ENCODE measurements around the gene FNBP1. TPM values are rescaled to one million over a fixed set of nuclear protein-coding genes. Genes with fewer than 3 reads are reported as not detected.
"Not testable (repeated sequence)": the region's sequence is repeated elsewhere in the genome, so short reads cannot be mapped to it uniquely, and the experiment has no call there.

The FNBP1 gene
- total and polyA plus RNA-seq, 2 of the 13 experiments (the other 11 are each of a cell fraction or from before 2014, with no cell fraction given): 5.4 to 19.5 TPM

DNA sequence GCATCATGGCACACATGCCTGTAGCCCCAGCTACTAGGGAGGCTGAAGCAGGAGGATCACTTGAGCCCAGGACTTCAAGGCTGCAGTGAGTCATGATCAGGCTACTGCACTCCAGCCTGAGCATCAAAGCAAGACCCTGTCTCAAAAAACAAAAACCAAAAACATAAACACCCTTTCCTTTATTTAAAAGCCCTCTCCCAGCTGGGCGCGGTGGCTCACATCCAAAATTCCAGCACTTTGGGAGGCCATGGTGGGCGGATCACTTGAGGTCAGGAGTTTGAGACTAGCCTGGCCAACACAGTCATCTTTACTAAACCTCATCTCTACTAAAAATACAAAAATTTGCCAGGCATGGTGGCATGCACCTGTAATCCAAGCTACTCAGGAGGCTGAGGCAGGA is 45.3 kb downstream of the FNBP1 start:
- H3K9ac ChIP-seq (ENCODE audit: insufficient read depth, low read depth, low read length); BruUV-seq (replicated peaks); in situ Hi-C loops (cut with HindIII; ENCODE audit: extremely low pct_ligation_motif_present, low pct_unique_long_range_greater_than_20kb); H3K4me3 ChIP-seq (replicated peaks in 1 of 3; ENCODE audit: insufficient read depth in 1 of 3, low read depth in 2 of 3, low read length in 3 of 3); H3K36me3 ChIP-seq (replicated peaks in 1 of 2; ENCODE audit: control insufficient read depth in 1 of 2, insufficient read depth in 2 of 2, low read length in 2 of 2); H2AFZ ChIP-seq (ENCODE audit: low read length); ATAC-seq; H3K9me3 ChIP-seq (ENCODE audit: low read length); H3K27ac ChIP-seq (ENCODE audit: extremely low read length, insufficient read depth, low read length); H3K4me2 ChIP-seq (ENCODE audit: low read depth, low read length); H3K79me2 ChIP-seq (ENCODE audit: insufficient read depth, low read length); FAIRE-seq; CTCF ChIA-PET (ENCODE audit: low intra/inter-chr PET ratio, low total read pairs); H3K27me3 ChIP-seq (ENCODE audit: control insufficient read depth in 1 of 2, insufficient read depth in 2 of 2, low read length in 2 of 2); intact Hi-C loops (cut with micrococcal nuclease; ENCODE audit: unreplicated experiment); DNase-seq (ENCODE audit: low spot score); H4K20me1 ChIP-seq (ENCODE audit: insufficient read depth, low read length): not testable (repeated sequence)
- POLR2A ChIA-PET: interaction anchor here (0.9 kb wide), 1 partner anchor 56 kb away, joined by 3 read pairs; no protein-coding TSS in a partner anchor
- WGBS (ENCODE audit: low lambda C conversion rate): 100% methylated on average over 3 of the region's 3 CpGs
- H3K4me1 ChIP-seq (ENCODE audit: insufficient read depth, low read length): peaks cover 15% of the 10 kb centered on the region

DNA sequence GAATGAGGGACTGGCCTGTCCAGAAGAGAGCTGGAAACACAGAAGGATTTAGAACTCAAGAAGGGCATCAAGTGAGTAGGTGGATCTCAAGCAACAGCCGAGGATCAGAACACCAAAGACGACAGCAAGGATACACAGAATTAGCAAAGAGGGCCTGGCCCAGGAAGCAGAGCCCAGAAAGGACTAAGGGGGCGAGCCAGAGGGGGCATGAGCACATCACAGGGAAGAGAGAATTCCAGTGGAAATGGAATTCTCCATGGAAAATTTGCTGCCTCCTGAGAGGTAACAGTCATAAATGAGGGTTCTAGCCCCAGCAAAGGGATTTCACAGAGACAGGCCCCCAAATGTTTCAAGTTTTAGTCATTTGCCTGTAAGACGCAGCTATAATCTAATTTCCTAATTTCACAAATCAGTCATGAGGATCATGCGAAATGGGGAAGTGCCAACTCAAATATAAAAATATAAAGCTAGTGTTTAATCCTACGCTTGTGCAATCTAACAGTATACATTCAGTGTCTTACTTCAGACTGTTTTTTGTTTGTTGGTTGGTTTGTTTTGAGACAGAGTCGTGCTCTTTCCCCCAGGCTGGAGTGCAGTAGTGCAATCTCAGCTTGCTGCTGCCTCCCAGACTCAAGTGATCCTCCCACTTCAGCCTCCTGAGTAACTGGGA is 46.7 kb downstream of the FNBP1 start:
- DNase-seq (ENCODE audit: low spot score) (no peak), ATAC-seq (no peak), FAIRE-seq (no peak)
- intact Hi-C loops (cut with micrococcal nuclease; ENCODE audit: unreplicated experiment) (no loop called here), in situ Hi-C loops (cut with HindIII; ENCODE audit: extremely low pct_ligation_motif_present, low pct_unique_long_range_greater_than_20kb) (no loop called here)
- H3K4me1 ChIP-seq (ENCODE audit: insufficient read depth, low read length): peaks cover 15% of the 10 kb centered on the region
- no peak overlapping the region for H3K27ac ChIP-seq (ENCODE audit: extremely low read length, insufficient read depth, low read length)
- CTCF ChIA-PET (ENCODE audit: low intra/inter-chr PET ratio, low total read pairs): no interaction called here
- 0 out of 5 replicates have a peak, but pooled peaks cover 0 to 3% of the 10 kb centered on the region in 2 experiments for H3K36me3 ChIP-seq (replicated peaks in 1 of 2; ENCODE audit: control insufficient read depth in 1 of 2, insufficient read depth in 2 of 2, low read length in 2 of 2)
- no peaks in the 10 kb centered on the region for H3K79me2 ChIP-seq (ENCODE audit: insufficient read depth, low read length)
- no peak overlapping the region for H3K9ac ChIP-seq (ENCODE audit: insufficient read depth, low read depth, low read length)
- no peak overlapping the region for H3K4me3 ChIP-seq (replicated peaks in 1 of 3; ENCODE audit: insufficient read depth in 1 of 3, low read depth in 2 of 3, low read length in 3 of 3)
- H3K27me3 ChIP-seq (ENCODE audit: control insufficient read depth in 1 of 2, insufficient read depth in 2 of 2, low read length in 2 of 2): no peaks in the 10 kb centered on the region
- no peaks in the 10 kb centered on the region for H4K20me1 ChIP-seq (ENCODE audit: insufficient read depth, low read length)
- POLR2A ChIA-PET: interaction anchor here (0.6 kb wide), 1 partner anchor 60 kb away, joined by 3 read pairs; no protein-coding TSS in a partner anchor
- H3K4me2 ChIP-seq (ENCODE audit: low read depth, low read length): no peak overlapping the region
- WGBS (ENCODE audit: low lambda C conversion rate): 92% methylated on average over 7 of the region's 7 CpGs
- no peak overlapping the region for H2AFZ ChIP-seq (ENCODE audit: low read length)
- H3K9me3 ChIP-seq (ENCODE audit: low read length): no peaks in the 10 kb centered on the region
- no TSS peak for BruUV-seq (replicated peaks)
- TF ChIP-seq KAT8 (CRISPR knock-in tag; IDR thresholded peaks at IDR 0.05) (no peak), RFX5 (IDR thresholded peaks at IDR 0.05; ENCODE audit: low read depth, low read length) (no peak), ZNF180 (CRISPR knock-in tag; IDR thresholded peaks at IDR 0.05; ENCODE audit: borderline replicate concordance, low read depth) (no peak), FOXM1 (CRISPR knock-in tag; IDR thresholded peaks at IDR 0.05) (no peak), TP53 (CRISPR knock-in tag; conservative IDR thresholded peaks at IDR 0.05) (no peak), ZNF33A (CRISPR knock-in tag; IDR thresholded peaks at IDR 0.05; ENCODE audit: borderline replicate concordance) (no peak), SMYD3 (CRISPR knock-in tag; IDR thresholded peaks at IDR 0.05) (no peak), CHD4 (IDR thresholded peaks at IDR 0.05; ENCODE audit: borderline replicate concordance, low read length) (no peak), ZMAT5 (CRISPR knock-in tag; IDR thresholded peaks at IDR 0.05; ENCODE audit: borderline replicate concordance, low read depth) (no peak), MEF2D (CRISPR knock-in tag; IDR thresholded peaks at IDR 0.05) (no peak), ETV6 (CRISPR knock-in tag; conservative IDR thresholded peaks at IDR 0.05) (no peak)
- TF ChIP-seq, protein P1, sequence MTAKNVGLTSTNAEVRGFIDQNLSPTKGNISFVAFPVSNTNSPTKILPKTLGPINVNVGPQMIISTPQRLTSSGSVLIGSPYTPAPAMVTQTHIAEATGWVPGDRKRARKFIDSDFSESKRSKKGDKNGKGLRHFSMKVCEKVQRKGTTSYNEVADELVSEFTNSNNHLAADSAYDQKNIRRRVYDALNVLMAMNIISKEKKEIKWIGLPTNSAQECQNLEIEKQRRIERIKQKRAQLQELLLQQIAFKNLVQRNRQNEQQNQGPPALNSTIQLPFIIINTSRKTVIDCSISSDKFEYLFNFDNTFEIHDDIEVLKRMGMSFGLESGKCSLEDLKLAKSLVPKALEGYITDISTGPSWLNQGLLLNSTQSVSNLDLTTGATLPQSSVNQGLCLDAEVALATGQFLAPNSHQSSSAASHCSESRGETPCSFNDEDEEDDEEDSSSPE (CRISPR knock-in tag; IDR thresholded peaks at IDR 0.05): no peak
- TF ChIP-seq, protein P2, sequence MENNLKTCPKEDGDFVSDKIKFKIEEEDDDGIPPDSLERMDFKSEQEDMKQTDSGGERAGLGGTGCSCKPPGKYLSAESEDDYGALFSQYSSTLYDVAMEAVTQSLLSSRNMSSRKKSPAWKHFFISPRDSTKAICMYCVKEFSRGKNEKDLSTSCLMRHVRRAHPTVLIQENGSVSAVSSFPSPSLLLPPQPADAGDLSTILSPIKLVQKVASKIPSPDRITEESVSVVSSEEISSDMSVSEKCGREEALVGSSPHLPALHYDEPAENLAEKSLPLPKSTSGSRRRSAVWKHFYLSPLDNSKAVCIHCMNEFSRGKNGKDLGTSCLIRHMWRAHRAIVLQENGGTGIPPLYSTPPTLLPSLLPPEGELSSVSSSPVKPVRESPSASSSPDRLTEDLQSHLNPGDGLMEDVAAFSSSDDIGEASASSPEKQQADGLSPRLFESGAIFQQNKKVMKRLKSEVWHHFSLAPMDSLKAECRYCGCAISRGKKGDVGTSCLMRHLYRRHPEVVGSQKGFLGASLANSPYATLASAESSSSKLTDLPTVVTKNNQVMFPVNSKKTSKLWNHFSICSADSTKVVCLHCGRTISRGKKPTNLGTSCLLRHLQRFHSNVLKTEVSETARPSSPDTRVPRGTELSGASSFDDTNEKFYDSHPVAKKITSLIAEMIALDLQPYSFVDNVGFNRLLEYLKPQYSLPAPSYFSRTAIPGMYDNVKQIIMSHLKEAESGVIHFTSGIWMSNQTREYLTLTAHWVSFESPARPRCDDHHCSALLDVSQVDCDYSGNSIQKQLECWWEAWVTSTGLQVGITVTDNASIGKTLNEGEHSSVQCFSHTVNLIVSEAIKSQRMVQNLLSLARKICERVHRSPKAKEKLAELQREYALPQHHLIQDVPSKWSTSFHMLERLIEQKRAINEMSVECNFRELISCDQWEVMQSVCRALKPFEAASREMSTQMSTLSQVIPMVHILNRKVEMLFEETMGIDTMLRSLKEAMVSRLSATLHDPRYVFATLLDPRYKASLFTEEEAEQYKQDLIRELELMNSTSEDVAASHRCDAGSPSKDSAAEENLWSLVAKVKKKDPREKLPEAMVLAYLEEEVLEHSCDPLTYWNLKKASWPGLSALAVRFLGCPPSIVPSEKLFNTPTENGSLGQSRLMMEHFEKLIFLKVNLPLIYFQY (CRISPR knock-in tag; IDR thresholded peaks at IDR 0.05; ENCODE audit: borderline replicate concordance): no peak
